Ishikawa (cell line): ENCODE results near the gene PPP1R37.

Experiments
- EGR1 ChIP-seq: IDR thresholded peaks from 2 replicates; pipeline ENCODE4 v1.6.1; 2012
- EP300 ChIP-seq: IDR thresholded peaks from 2 replicates; pipeline ENCODE4 v1.6.1; 2012; ENCODE audit warnings: borderline replicate concordance
- FOXM1 ChIP-seq: IDR thresholded peaks from 2 replicates; pipeline ENCODE4 v1.6.1; 2012; ENCODE audit warnings: low read depth, borderline replicate concordance
- MAX ChIP-seq: IDR thresholded peaks from 2 replicates; pipeline ENCODE4 v1.6.1; 2012
- RAD21 ChIP-seq: IDR thresholded peaks from 2 replicates; pipeline ENCODE4 v1.6.1; 2012; ENCODE audit warnings: low read depth
- REST ChIP-seq: IDR thresholded peaks from 2 replicates; pipeline ENCODE4 v1.6.1; 2012; ENCODE audit warnings: low read depth, mild to moderate bottlenecking
- TCF12 ChIP-seq: IDR thresholded peaks from 2 replicates; pipeline ENCODE4 v1.6.1; 2012; ENCODE audit warnings: low read depth
- TEAD4 ChIP-seq: IDR thresholded peaks from 2 replicates; pipeline ENCODE4 v1.6.1; 2012
- USF1 ChIP-seq: IDR thresholded peaks from 2 replicates; pipeline ENCODE4 v1.6.1; 2012
- YY1 ChIP-seq: IDR thresholded peaks from 2 replicates; pipeline ENCODE4 v1.6.1; 2012; ENCODE audit warnings: low read depth

GRCh38 chr19:45156011-45156630, 63.1 kb downstream of the PPP1R37 start:
- TF ChIP-seq EP300 (no peak), FOXM1 (no peak), RAD21 (no peak), MAX (no peak), REST (no peak), EGR1 (no peak), USF1 (no peak), TCF12 (no peak), TEAD4 (no peak), YY1 (no peak)
